HEK293T (cell line): ENCODE data around the gene SPTBN4.

Experiments used
- ELF4 ChIP-seq: fragments of 450-650 bp; IDR thresholded peaks from 2 replicates; pipeline ENCODE4 v1.6.1; 2017; ENCODE audit warnings: antibody characterized with exemption
- NFRKB ChIP-seq: fragments of 450-650 bp; IDR thresholded peaks from 2 replicates; pipeline ENCODE4 v1.6.1; 2016; ENCODE audit warnings: mild to moderate bottlenecking, moderate library complexity
- SP1 ChIP-seq: fragments of 450-650 bp; IDR thresholded peaks from 2 replicates; pipeline ENCODE4 v1.6.1; 2017
- TF ChIP-seq, protein P1 (sequence below): fragments of 450-650 bp; IDR thresholded peaks from 2 replicates; pipeline ENCODE4 v1.6.1; 2016

DNA sequence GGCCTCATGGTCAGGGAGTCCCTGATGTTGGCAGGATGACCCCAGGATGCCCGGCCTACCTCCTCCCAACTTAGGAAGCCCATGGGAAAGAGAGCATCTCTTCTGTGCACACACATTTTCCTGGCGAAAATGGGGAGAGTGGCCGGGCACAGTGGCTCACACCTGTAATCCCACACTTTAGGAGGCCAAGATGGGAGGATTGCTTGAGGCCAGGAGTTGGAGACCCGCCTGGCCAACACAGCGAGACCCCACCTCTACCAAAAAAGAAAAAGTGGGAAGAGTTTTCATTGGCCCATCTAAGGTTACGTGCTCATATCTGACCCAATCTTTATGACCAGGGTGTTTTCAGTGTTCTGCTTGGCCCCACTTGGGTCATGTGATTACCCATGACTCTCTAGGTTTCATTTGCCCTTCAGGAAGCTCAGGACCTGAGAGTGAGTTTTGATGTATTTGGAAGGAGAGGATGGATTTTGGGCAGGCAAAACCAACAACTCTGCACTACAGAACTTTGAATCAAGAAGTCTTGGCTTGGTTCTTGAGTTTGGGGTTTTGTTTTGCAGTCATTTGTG lies 76.3 kb downstream of the SPTBN4 start:
- TF ChIP-seq, protein P1, sequence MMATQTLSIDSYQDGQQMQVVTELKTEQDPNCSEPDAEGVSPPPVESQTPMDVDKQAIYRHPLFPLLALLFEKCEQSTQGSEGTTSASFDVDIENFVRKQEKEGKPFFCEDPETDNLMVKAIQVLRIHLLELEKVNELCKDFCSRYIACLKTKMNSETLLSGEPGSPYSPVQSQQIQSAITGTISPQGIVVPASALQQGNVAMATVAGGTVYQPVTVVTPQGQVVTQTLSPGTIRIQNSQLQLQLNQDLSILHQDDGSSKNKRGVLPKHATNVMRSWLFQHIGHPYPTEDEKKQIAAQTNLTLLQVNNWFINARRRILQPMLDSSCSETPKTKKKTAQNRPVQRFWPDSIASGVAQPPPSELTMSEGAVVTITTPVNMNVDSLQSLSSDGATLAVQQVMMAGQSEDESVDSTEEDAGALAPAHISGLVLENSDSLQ, result no peak
- TF ChIP-seq NFRKB, result no peak
- TF ChIP-seq ELF4, result no peak
- TF ChIP-seq SP1, result no peak
